SK-N-MC (cell line): Measurements from ENCODE around the gene SERPIND1.

Experiments
- DNase-seq: peaks from one replicate; pipeline ENCODE4 v3.0.0-alpha.2; 2011; ENCODE audit warnings: low read depth, low spot score
- H3K27ac ChIP-seq: fragments of 200-600 bp; sonication (generic); 2 replicates; pipeline ENCODE4 v1.5.1; 2016; ENCODE audit warnings: mixed run types
- H3K36me3 ChIP-seq: fragments of 200-600 bp; sonication (generic); 2 replicates; pipeline ENCODE4 v1.6.1; 2017; ENCODE audit warnings: antibody characterized with exemption, low read length, mixed read lengths; ENCODE audit not compliant: insufficient read depth
- H3K4me3 ChIP-seq: fragments of 200-600 bp; sonication (generic); 2 replicates; pipeline ENCODE4 v1.5.1; 2016
- H3K9ac ChIP-seq: fragments of 200-600 bp; sonication (generic); 2 replicates; pipeline ENCODE4 v1.8.0; 2017; ENCODE audit warnings: mixed run types, mixed read lengths; ENCODE audit not compliant: insufficient read length
- H3K9me3 ChIP-seq: fragments of 200-600 bp; sonication (generic); 2 replicates; pipeline ENCODE4 v1.6.1; 2017; ENCODE audit warnings: low read depth, mild to moderate bottlenecking, antibody characterized with exemption, low read length, moderate library complexity, mixed read lengths
- EZH2 ChIP-seq: fragments of 200-600 bp; sonication (generic); IDR thresholded peaks from one replicate; pipeline ENCODE4 v1.6.1; 2017; ENCODE audit warnings: antibody characterized with exemption
- FOXP2 ChIP-seq: optimal IDR thresholded peaks from 2 replicates; pipeline ENCODE3; 2011; ENCODE audit warnings: mild to moderate bottlenecking, moderate library complexity; ENCODE audit not compliant: insufficient read depth; ENCODE audit errors: extremely low read length, control extremely low read depth
- POLR2AphosphoS5 ChIP-seq: IDR thresholded peaks from 2 replicates; pipeline ENCODE4 v1.6.1; 2012; ENCODE audit warnings: mild to moderate bottlenecking, low read depth, low read length, borderline replicate concordance

Gene SERPIND1

GRCh38 chr22:20799449-20799848 lies 25.5 kb downstream of the SERPIND1 start:
- TF ChIP-seq FOXP2 (no peak), EZH2 (no peak), POLR2AphosphoS5 (no peak)
- Histone ChIP-seq H3K27ac (no peak overlapping the region), H3K9ac (no peak overlapping the region), H3K9me3 (no peaks in the 10 kb centered on the region), H3K36me3 (peaks cover 43% of the 10 kb centered on the region; the same call in 1 of the 2 replicates), H3K4me3 (no peak overlapping the region)
- no peak for DNase-seq

DNA sequence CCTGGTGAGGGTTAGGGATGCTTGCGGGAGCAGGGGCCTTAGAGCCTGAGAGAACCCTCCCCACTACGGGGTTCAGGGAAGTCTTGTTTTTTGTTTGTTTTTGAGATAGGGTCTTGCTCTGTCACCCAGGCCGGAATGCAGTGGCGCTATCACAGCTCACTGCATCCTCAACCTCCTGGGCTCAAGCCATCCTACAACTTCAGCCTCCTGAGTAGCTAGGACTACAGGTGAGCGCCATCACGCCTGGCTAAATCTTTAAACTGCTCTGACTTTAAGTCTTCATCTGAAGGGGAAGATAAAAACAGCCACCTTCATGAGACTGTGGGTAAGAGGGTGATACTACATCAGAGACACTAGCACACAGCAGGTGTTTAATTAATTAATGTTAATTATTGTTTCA lies 28.5 kb downstream of the SERPIND1 start:
- H3K27ac ChIP-seq = no peak overlapping the region
- peaks cover 47% of the 10 kb centered on the region; the same call in 1 of the 2 replicates for H3K36me3 ChIP-seq
- H3K9me3 ChIP-seq = no peaks in the 10 kb centered on the region
- no peak overlapping the region for H3K9ac ChIP-seq
- no peak overlapping the region for H3K4me3 ChIP-seq
- DNase-seq = no peak
- TF ChIP-seq EZH2 (no peak), FOXP2 (no peak), POLR2AphosphoS5 (no peak)

DNA sequence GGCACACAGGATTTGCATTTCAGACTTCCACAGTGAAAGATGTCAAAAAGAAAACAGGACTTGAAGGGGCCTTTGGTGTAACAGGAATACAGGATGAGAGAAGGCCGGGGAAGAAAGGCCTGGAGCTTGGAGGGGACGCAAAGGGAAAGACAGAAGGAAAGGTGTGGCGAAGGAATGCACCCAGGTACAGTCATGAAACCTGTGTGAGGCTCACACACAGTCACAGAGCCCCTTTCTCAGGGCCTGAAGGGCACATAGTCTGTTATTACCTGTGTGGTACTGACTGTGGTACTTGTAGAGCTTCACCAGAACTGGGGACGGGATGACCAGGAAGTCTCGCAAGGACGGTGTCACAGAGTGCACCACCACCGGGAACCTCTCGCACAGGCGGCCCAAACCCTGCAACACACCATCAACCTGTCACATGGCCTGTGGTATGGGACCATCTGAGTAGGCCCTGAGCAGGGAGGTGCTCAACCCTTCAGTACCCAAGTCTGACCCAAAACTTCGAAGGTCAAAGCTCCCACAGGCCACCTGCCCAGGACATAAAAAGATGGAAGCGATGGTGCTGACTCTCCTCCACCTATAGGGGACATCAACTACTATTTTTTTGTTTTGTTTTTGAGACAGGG lies 29.1 kb downstream of the SERPIND1 start:
- no peaks in the 10 kb centered on the region for H3K9me3 ChIP-seq
- H3K36me3 ChIP-seq = peaks cover 43% of the 10 kb centered on the region; the same call in 1 of the 2 replicates
- no peak for DNase-seq
- H3K9ac ChIP-seq = no peak overlapping the region
- H3K27ac ChIP-seq = no peak overlapping the region
- TF ChIP-seq EZH2 (no peak), POLR2AphosphoS5 (no peak)
- H3K4me3 ChIP-seq = no peak overlapping the region

DNA sequence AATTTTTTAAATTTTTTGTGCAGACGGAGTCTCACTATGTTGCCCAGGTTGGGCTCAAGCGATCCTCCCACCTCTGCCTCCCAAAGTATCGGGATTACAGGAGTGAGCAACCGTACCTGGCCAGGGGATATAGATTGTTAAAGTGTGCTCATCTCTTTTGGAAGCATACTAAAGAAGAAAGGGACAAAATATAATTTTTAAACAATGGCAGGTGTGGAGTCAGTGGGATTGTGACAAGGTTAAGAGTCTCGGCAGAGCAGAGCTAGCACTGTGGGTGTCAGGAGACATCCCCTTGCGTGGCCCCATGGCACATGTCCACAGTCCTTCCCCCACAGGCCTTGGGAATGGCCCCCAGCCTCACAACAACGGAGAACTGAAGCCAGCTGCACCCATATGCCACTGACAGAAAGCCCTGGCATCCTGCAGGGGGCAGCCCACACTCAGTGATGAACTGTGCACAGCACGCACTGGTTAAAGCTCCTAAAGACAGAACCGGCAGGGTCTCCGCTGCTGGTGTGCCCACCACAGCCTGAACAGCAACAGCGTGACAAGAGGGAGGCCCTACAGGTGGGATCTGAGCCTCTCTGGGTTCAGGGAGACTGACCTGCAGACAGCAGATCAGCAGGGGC lies 29.9 kb downstream of the SERPIND1 start:
- H3K36me3 ChIP-seq = peaks cover 36% of the 10 kb centered on the region; the same call in 1 of the 2 replicates
- no peak for DNase-seq
- no peak overlapping the region for H3K9ac ChIP-seq
- H3K4me3 ChIP-seq = no peak overlapping the region
- no peak for TF ChIP-seq EZH2
- TF ChIP-seq POLR2AphosphoS5 = no peak
- no peak for TF ChIP-seq FOXP2
- H3K27ac ChIP-seq = no peak overlapping the region
- H3K9me3 ChIP-seq = no peaks in the 10 kb centered on the region

DNA sequence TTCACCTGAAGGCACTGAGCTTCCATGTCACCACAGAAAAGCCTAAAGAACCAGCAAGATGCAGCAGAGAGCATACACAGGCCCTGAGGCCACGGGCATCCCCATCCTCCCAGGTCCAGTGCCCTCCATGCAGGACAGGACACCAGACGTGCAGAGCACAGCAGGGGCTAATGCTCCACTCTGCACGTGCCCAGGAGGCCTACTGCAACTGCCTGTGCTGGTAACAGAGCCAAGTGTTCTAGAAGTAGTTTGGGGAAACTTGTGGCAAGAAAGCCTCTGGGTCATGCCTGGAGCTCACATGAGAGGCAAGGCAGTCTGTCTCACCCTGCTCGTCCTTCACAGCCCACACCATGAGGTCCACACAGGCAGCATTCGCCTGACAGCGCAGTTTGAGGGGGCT lies 30.7 kb downstream of the SERPIND1 start:
- H3K36me3 ChIP-seq = peaks cover 27% of the 10 kb centered on the region; the same call in 1 of the 2 replicates
- H3K4me3 ChIP-seq = no peak overlapping the region
- no peak for DNase-seq
- no peaks in the 10 kb centered on the region for H3K9me3 ChIP-seq
- H3K27ac ChIP-seq = no peak overlapping the region
- H3K9ac ChIP-seq = no peak overlapping the region
- no peak for TF ChIP-seq FOXP2
- no peak for TF ChIP-seq EZH2

DNA sequence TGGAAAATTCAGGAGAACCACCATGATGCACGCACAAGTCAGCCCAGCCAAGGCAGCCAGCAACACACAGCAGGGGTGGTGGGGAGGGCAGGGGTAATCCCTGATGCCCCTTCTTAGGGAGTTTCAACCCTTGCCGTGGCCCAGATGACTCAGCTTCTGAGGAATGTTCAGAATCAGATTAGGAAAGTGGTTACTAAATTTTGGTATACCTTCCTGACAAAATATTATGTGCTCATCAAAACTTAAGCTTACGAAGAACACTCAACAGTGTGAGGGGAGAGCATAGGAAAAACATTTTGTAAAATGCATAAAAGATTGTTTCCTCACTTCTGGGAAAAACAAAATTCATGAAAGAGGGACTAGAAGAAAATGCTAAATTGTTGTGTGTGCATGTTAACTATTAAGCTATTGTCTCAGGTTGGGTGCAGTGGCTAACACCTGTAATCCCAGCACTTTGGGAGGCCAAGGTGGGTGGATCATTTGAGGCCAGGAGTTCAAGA lies 32.1 kb downstream of the SERPIND1 start:
- H3K36me3 ChIP-seq = peaks cover 22% of the 10 kb centered on the region; the same call in 1 of the 2 replicates
- H3K9ac ChIP-seq = no peak overlapping the region
- no peak for DNase-seq
- H3K4me3 ChIP-seq = no peak overlapping the region
- H3K9me3 ChIP-seq = no peaks in the 10 kb centered on the region
- no peak overlapping the region for H3K27ac ChIP-seq
- no peak for TF ChIP-seq POLR2AphosphoS5
- TF ChIP-seq FOXP2 = no peak
- no peak for TF ChIP-seq EZH2

GRCh38 chr22:20807315-20807752 lies 33.4 kb downstream of the SERPIND1 start:
- H3K9me3 ChIP-seq = no peaks in the 10 kb centered on the region
- no peak for DNase-seq
- peaks cover 22% of the 10 kb centered on the region; the same call in 1 of the 2 replicates for H3K36me3 ChIP-seq
- H3K9ac ChIP-seq = no peak overlapping the region
- no peak overlapping the region for H3K4me3 ChIP-seq
- H3K27ac ChIP-seq = no peak overlapping the region
- TF ChIP-seq POLR2AphosphoS5 (no peak), FOXP2 (no peak), EZH2 (no peak)

GRCh38 chr22:20808844-20809243 lies 34.9 kb downstream of the SERPIND1 start:
- H3K27ac ChIP-seq = no peak overlapping the region
- H3K9me3 ChIP-seq = no peaks in the 10 kb centered on the region
- H3K4me3 ChIP-seq = no peak overlapping the region
- TF ChIP-seq POLR2AphosphoS5 = no peak
- TF ChIP-seq EZH2 = no peak
- no peak for TF ChIP-seq FOXP2
- DNase-seq = no peak
- H3K9ac ChIP-seq = no peak overlapping the region
- peaks cover 26% of the 10 kb centered on the region; the same call in 1 of the 2 replicates for H3K36me3 ChIP-seq
